Measurements from ENCODE around the gene NTM. TPM values are rescaled to one million over a fixed set of nuclear protein-coding genes. Genes with fewer than 3 reads are reported as not detected.

The NTM gene
- total RNA-seq, 2 donors from 2014 or later: 0.26 to 3.6 TPM

- WGBS, 2 donors: 77 to 78% methylated on average over 9 of the region's 9 CpGs
- Histone ChIP-seq H3K9me3 (no peaks in the 10 kb centered on the region), H3K36me3 (replicated peaks in 1 of 2; ENCODE audit: insufficient read depth in 1 of 2, low read depth in 2 of 2) (no peaks in the 10 kb centered on the region), H3K4me1 (peaks cover 8% of the 10 kb centered on the region), H3K27ac (no peak overlapping the region), H3K4me3 (no peak overlapping the region), H3K27me3 (no peaks in the 10 kb centered on the region)
- DNase-seq (no peak), ATAC-seq (no peak)
- no peak for TF ChIP-seq CTCF (IDR thresholded peaks at IDR 0.05)
- no peak for TF ChIP-seq POLR2A (IDR thresholded peaks at IDR 0.05)
- intact Hi-C loops (cut with DNase I): no loop called here
These were observed 84.6 kb downstream of the NTM start for GRCh38 chr11:131454989-131455388.

GRCh38 chr11:131455843-131456704, 85.7 kb downstream of the NTM start:
- no peak for TF ChIP-seq POLR2A (IDR thresholded peaks at IDR 0.05)
- no peak for TF ChIP-seq CTCF (IDR thresholded peaks at IDR 0.05)
- ATAC-seq: no peak

GRCh38 chr11:131457163-131457562, 86.7 kb downstream of the NTM start:
- intact Hi-C loops (cut with DNase I): no loop called here

More at GRCh38 chr11:131455843-131456704, 85.7 kb downstream of the NTM start:
- Histone ChIP-seq H3K4me1 (peaks cover 8% of the 10 kb centered on the region), H3K36me3 (replicated peaks in 1 of 2; ENCODE audit: insufficient read depth in 1 of 2, low read depth in 2 of 2) (no peaks in the 10 kb centered on the region), H3K27ac (no peak overlapping the region), H3K27me3 (no peaks in the 10 kb centered on the region), H3K4me3 (no peak overlapping the region), H3K9me3 (no peaks in the 10 kb centered on the region)
- 50 to 58% methylated on average over 9 of the region's 9 CpGs for WGBS, 2 donors
- no peak for DNase-seq
- intact Hi-C loops (cut with DNase I): no loop called here

GRCh38 chr11:131458421-131458820, 88.0 kb downstream of the NTM start:
- H3K4me1 ChIP-seq: peaks cover 8% of the 10 kb centered on the region
- ATAC-seq (no peak), DNase-seq (no peak)
- no peaks in the 10 kb centered on the region for H3K9me3 ChIP-seq
- TF ChIP-seq POLR2A (IDR thresholded peaks at IDR 0.05) (no peak), CTCF (IDR thresholded peaks at IDR 0.05) (no peak)
- H3K27me3 ChIP-seq: no peaks in the 10 kb centered on the region
- no peak overlapping the region for H3K4me3 ChIP-seq
- intact Hi-C loops (cut with DNase I): no loop called here
- WGBS, 2 donors: 58 to 61% methylated on average over 3 of the region's 3 CpGs
- H3K36me3 ChIP-seq (replicated peaks in 1 of 2; ENCODE audit: insufficient read depth in 1 of 2, low read depth in 2 of 2): no peaks in the 10 kb centered on the region
- H3K27ac ChIP-seq: no peak overlapping the region

More at GRCh38 chr11:131457163-131457562, 86.7 kb downstream of the NTM start:
- Histone ChIP-seq H3K36me3 (replicated peaks in 1 of 2; ENCODE audit: insufficient read depth in 1 of 2, low read depth in 2 of 2) (no peaks in the 10 kb centered on the region), H3K4me1 (peaks cover 8% of the 10 kb centered on the region), H3K27ac (no peak overlapping the region), H3K9me3 (no peaks in the 10 kb centered on the region), H3K4me3 (no peak overlapping the region), H3K27me3 (no peaks in the 10 kb centered on the region)
- ATAC-seq: no peak
- 63 to 79% methylated on average over 3 of the region's 3 CpGs for WGBS, 2 donors
- TF ChIP-seq POLR2A (IDR thresholded peaks at IDR 0.05) (no peak), CTCF (IDR thresholded peaks at IDR 0.05) (no peak)
- no peak for DNase-seq

GRCh38 chr11:131460931-131461330, 90.5 kb downstream of the NTM start:
- no peak overlapping the region for H3K4me3 ChIP-seq
- ATAC-seq (no peak), DNase-seq (no peak)
- intact Hi-C loops (cut with DNase I): no loop called here
- no peaks in the 10 kb centered on the region for H3K27me3 ChIP-seq
- no peak overlapping the region for H3K27ac ChIP-seq
- H3K36me3 ChIP-seq (replicated peaks in 1 of 2; ENCODE audit: insufficient read depth in 1 of 2, low read depth in 2 of 2): no peaks in the 10 kb centered on the region
- H3K4me1 ChIP-seq: peaks cover 6% of the 10 kb centered on the region
- H3K9me3 ChIP-seq: no peaks in the 10 kb centered on the region
- TF ChIP-seq POLR2A (IDR thresholded peaks at IDR 0.05) (no peak), CTCF (IDR thresholded peaks at IDR 0.05) (no peak)
- WGBS, 2 donors: 89 to 95% methylated on average over 2 of the region's 2 CpGs
